D721Med (cell line): ENCODE data around the gene VWF.

Source experiments
- DNase-seq: peaks from one replicate; pipeline ENCODE4 v3.0.0; 2011; ENCODE audit warnings: low spot score; ENCODE audit not compliant: insufficient read length
- FAIRE-seq: peaks from 2 replicates; lab custom pipeline; 2011; peaks lifted over from hg19 to GRCh38; lab: Jason Lieb, UNC
- TF ChIP-seq, protein P1 (sequence below): IDR thresholded peaks from 2 replicates; pipeline ENCODE4 v1.5.1; 2012; ENCODE audit warnings: mild to moderate bottlenecking, control low read depth; ENCODE audit not compliant: insufficient read depth; ENCODE audit errors: missing control alignments

VWF gene

DNA sequence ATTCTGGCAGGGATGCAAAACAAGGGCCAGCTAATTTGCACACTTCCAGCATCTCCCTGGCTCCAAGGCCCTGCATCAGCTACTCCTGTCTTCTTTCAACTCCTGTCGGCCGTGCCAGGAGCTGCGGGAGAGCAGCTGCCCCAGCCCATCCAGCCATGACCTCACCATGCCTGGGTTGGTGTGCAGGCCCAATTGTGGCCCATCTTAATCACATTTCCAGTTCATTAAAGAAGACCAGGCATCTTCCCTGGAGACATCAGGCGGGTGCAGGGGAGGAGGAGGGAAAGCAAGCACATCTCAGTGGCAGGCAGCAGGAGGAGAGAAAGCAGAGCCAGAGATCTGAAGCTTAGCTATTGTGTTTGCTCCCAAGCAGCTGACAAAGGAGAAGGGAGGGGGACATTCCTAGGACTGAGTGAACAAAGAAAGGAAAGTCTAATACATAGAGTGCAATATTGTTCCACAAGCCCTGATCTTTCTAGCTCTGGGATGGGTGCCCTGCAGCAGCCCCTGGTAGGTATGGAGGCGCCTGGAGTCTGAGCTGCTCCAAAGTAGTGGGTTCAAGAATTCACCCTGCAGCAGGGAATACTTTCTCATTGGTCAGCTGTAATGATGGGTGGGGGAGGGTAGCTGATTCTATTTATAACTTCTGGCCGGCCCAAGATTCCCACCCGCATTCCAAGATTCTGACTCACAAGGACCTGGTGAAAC is 40.1 kb downstream of the VWF start:
- TF ChIP-seq, protein P1, sequence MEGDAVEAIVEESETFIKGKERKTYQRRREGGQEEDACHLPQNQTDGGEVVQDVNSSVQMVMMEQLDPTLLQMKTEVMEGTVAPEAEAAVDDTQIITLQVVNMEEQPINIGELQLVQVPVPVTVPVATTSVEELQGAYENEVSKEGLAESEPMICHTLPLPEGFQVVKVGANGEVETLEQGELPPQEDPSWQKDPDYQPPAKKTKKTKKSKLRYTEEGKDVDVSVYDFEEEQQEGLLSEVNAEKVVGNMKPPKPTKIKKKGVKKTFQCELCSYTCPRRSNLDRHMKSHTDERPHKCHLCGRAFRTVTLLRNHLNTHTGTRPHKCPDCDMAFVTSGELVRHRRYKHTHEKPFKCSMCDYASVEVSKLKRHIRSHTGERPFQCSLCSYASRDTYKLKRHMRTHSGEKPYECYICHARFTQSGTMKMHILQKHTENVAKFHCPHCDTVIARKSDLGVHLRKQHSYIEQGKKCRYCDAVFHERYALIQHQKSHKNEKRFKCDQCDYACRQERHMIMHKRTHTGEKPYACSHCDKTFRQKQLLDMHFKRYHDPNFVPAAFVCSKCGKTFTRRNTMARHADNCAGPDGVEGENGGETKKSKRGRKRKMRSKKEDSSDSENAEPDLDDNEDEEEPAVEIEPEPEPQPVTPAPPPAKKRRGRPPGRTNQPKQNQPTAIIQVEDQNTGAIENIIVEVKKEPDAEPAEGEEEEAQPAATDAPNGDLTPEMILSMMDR: no peak
- DNase-seq: no peak
- no peak for FAIRE-seq

DNA sequence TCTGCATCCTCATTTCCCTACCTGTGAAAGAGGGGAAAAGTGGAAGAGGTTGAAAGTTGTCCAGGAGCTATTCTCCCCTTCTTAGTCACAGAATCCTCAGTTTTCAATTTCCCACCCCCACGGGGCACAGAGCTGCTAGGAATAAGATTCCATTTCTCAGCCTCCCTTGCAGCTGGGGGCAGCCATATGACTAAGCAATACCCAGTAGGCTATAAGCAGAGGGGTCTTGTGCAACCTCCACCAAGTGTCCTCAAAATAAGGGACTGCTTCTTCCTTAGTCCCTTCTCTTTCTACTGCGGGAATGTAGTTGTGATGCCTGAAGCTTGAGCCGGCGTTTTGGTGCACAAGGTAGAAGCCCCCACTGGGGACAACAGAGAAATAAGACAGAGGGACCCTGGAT is 40.9 kb downstream of the VWF start:
- TF ChIP-seq, protein P1: no peak
- FAIRE-seq (no peak), DNase-seq (no peak)

DNA sequence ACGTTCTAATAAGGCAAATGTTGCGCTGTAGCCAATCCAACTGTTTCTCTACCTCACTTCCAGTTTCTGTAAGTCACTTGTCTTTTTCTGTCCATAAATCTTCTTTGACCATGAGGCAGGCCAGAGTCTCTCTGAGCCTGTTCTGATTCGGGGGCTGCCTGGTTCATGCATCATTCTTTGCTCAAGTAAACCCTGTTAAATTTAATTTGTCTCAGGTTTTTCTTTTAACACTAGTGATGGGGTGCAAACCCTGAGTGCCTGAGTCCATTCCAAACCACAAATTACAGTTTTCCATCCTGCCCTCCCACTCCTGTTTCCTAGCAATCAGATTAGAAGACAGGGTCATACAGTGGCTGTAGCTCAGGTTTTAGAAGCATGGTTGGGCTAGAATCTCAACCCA is 41.9 kb downstream of the VWF start:
- FAIRE-seq (no peak), DNase-seq (no peak)
- TF ChIP-seq, protein P1: no peak

DNA sequence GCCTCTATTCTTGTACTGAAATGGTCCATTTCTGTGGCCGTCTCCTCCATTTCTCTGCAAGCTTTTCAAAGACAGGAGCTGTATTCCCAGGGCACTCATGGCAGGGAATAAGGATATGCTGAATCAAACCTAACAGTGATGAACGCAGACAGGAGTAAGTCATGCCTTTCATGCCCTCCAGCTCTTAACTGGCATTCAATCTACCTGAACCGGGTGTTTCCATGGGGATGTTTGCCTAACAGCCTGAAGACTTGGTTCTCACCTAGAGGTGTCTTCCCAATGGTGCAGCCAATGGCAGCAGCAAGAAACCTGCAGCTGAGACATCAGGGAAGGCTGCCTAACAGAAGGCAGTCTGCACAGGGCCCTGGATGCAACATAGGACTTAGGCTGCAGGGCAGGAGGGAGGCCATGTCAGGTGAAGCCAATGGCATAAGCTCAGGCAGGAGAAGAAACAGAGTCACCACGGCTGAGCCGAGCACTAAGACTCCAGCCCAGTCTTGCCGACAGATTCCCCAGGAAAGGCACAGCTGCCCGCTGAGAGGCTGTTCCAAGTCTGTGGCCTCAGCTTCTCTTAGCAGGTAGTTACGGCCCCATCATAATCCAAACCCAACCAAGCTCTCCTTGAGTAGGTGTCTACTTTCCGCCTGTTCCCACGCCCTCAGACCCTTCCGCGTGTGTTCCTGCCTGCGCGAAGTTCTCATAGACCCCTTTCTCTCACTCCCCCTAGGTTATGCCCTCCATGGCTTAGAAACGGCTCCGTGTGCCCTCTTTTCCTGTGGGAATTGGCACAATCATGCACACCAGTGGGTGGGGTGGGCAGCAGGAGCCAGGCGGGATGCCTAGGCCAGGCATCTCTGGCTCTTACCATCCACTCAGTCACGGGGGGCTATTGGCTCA is 44.1 kb downstream of the VWF start:
- FAIRE-seq: no peak
- no peak for DNase-seq
- TF ChIP-seq, protein P1: no peak

DNA sequence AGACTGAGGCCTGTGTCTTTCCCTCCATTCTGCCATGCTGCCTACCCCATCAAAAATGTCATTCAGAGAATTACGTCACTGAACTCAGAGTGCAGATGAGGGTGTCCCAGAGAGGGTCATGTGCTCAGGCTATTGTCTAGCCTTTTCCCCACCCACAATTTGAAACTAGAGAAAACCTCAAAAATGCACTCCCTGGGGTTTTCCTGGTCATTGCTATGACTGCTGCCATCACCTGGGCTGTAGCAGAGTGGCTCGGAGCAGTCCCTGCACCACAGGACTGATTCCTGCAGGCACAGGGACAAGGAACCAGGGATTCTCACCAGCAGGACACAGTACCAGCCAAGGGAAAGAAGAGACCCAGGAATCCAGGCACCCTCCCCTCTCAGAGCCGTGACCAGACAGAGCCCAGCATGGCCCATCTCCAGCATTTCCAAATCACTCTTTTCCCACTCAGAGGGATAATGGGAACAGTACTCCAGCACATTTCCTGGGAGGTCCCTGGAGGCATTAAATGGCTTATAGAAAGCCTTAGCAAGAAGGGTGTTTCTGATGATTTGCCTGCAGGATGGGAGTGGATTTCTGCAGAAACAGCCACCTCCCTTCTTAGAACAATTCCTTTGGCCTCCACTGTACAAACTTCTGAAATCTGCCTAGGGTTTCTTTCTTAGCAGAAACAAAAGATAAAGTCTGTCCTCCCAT is 45.9 kb downstream of the VWF start:
- no peak for DNase-seq
- no peak for FAIRE-seq
- TF ChIP-seq, protein P1: no peak

DNA sequence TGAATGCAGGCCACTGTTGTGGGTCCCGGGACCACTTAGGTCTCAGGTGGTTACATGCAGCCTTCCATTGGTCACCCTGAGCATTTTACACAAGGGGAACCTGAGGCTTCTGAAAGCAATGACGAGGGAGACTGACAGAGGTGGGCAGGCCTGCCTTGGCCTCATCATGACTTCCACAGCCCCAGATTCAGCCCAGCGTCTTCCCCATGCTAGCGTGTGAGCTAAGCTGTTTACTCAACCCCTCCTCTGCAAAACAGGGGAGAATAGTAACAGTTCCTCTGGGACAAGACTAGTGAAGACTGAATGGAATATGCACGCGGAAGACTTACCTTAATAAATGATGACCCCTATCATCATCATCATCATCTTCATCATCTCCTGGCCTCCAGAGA is 46.8 kb downstream of the VWF start:
- DNase-seq: no peak
- FAIRE-seq: no peak
- TF ChIP-seq, protein P1: no peak
